GM18526 (cell line): ENCODE measurements around the gene ZCCHC3.

Experiments
- POLR2A ChIP-seq: IDR thresholded peaks from 3 replicates; pipeline ENCODE4 v1.6.1; 2011; ENCODE audit not compliant: insufficient read length; ENCODE audit errors: extremely low read depth

ZCCHC3 gene

GRCh38 chr20:276620-277495 is 20.5 kb upstream of the ZCCHC3 start:
- TF ChIP-seq POLR2A: no peak

- no peak for TF ChIP-seq POLR2A
Observed at GRCh38 chr20:277496-277781, 19.9 kb upstream of the ZCCHC3 start.

- no peak for TF ChIP-seq POLR2A
Observed at GRCh38 chr20:278181-278580, 19.2 kb upstream of the ZCCHC3 start.

- no peak for TF ChIP-seq POLR2A
Observed at GRCh38 chr20:278607-279571, 18.5 kb upstream of the ZCCHC3 start.

GRCh38 chr20:284172-284571 is 13.2 kb upstream of the ZCCHC3 start:
- no peak for TF ChIP-seq POLR2A

- TF ChIP-seq POLR2A: no peak
Observed at GRCh38 chr20:286508-286907, 10.9 kb upstream of the ZCCHC3 start.

GRCh38 chr20:288956-289692 is 8.2 kb upstream of the ZCCHC3 start:
- no peak for TF ChIP-seq POLR2A

GRCh38 chr20:289693-290083 is 7.7 kb upstream of the ZCCHC3 start:
- TF ChIP-seq POLR2A: no peak

GRCh38 chr20:290084-290831 is 7.1 kb upstream of the ZCCHC3 start, which contains the start of gene C20orf96:
TSS of gene C20orf96 (minus strand) at chr20:290750. CDS start at chr20:290610, 140 bp downstream.
- TF ChIP-seq POLR2A: peak; percentile 48

- no peak for TF ChIP-seq POLR2A
Observed at GRCh38 chr20:294602-295001, 2.8 kb upstream of the ZCCHC3 start.

GRCh38 chr20:295804-296203 is 1.6 kb upstream of the ZCCHC3 start:
- TF ChIP-seq POLR2A: no peak

GRCh38 chr20:297925-298775 is 780 bp downstream of the ZCCHC3 start:
- TF ChIP-seq POLR2A: peak; percentile 41

GRCh38 chr20:298776-299391 is 1.5 kb downstream of the ZCCHC3 start:
- no peak for TF ChIP-seq POLR2A

GRCh38 chr20:300345-300990 is 3.1 kb downstream of the ZCCHC3 start:
- TF ChIP-seq POLR2A: no peak
